ENCODE results near the gene HNRNPDL.
"Not testable (repeated sequence)": the region's sequence is repeated elsewhere in the genome, so short reads cannot be mapped to it uniquely, and the experiment has no call there.

The HNRNPDL gene

DNA sequence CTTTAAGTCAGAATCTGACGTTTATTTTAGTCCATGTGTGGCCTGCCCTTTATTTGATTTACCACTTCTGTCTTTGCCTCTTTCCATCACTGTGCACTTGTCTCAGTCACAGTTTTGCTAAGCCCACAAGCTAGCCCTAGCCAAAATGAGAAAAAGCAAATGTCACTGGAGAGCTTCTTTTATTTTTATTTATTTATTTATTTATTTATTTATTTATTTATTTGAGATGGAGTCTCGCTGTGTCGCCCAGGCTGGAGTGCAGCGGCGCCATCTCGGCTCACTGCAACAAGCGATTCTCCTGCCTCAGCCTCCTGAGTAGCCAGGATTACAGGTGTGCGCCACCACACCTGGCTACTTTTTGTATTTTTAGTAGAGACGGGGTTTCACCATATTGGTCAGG lies 40.2 kb downstream of the HNRNPDL start:
- H3K4me1 ChIP-seq (ENCODE audit: control insufficient read depth, insufficient read depth, low read length); H3K27me3 ChIP-seq (ENCODE audit: control insufficient read depth, insufficient read depth, low read length); H3K36me3 ChIP-seq (ENCODE audit: control insufficient read depth, insufficient read depth, low read length); H3K4me3 ChIP-seq (ENCODE audit: low read length); H3K27ac ChIP-seq (ENCODE audit: low read length); DNase-seq (ENCODE audit: low read depth, low spot score); H3K9me3 ChIP-seq (ENCODE audit: control insufficient read depth, insufficient read depth, low read length): not testable (repeated sequence)
- WGBS (ENCODE audit: insufficient coverage, insufficient read length): no CpG with 5 or more reads among the region's 9 CpGs

DNA sequence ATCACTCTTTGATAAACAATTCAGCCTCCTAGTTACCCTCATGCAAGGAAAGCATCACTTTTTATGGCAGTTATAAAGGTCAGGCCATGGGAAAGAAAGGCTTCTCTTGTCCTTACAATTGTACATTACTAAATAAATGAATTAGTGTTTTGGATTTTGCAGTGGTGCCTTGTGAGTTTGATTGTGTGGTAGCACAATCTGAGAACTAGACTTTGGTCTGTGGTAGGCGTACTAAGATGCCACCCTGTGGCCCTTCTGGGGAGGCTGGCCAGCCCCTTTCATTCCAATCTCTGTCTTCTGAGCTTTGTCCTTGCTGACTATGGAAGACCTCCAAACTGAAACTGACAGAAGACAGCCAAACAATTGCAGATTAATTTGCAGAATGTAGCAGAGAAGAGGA lies 41.9 kb downstream of the HNRNPDL start:
- no peak overlapping the region for H3K4me3 ChIP-seq (ENCODE audit: low read length)
- no peak overlapping the region for H3K27ac ChIP-seq (ENCODE audit: low read length)
- no peaks in the 10 kb centered on the region for H3K27me3 ChIP-seq (ENCODE audit: control insufficient read depth, insufficient read depth, low read length)
- WGBS (ENCODE audit: insufficient coverage, insufficient read length): no CpG with 5 or more reads among the region's 1 CpG
- no peaks in the 10 kb centered on the region for H3K4me1 ChIP-seq (ENCODE audit: control insufficient read depth, insufficient read depth, low read length)
- DNase-seq (ENCODE audit: low read depth, low spot score): no peak
- H3K9me3 ChIP-seq (ENCODE audit: control insufficient read depth, insufficient read depth, low read length): no peaks in the 10 kb centered on the region; the same call in 1 of the 2 replicates
- no peaks in the 10 kb centered on the region for H3K36me3 ChIP-seq (ENCODE audit: control insufficient read depth, insufficient read depth, low read length)

DNA sequence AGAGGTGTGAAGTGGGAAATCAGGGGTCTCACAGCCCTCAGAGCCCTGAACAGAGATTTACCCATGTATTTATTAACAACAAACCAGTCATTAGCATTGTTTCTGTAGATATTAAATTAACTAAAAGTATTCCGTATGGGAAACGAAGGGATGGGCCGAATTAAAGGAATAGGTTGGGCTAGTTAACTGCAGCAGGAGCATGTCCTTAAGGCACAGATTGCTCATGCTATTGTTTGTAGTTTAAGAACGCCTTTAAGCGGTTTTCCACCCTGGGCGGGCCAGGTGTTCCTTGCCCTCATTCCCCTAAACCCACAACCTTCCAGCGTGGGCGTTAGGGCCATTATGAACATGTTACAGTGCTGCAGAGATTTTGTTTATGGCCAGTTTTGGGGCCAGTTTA lies 44.0 kb downstream of the HNRNPDL start:
- no CpG with 5 or more reads among the region's 8 CpGs for WGBS (ENCODE audit: insufficient coverage, insufficient read length)
- DNase-seq (ENCODE audit: low read depth, low spot score); H3K36me3 ChIP-seq (ENCODE audit: control insufficient read depth, insufficient read depth, low read length); H3K9me3 ChIP-seq (ENCODE audit: control insufficient read depth, insufficient read depth, low read length); H3K27me3 ChIP-seq (ENCODE audit: control insufficient read depth, insufficient read depth, low read length); H3K27ac ChIP-seq (ENCODE audit: low read length); H3K4me3 ChIP-seq (ENCODE audit: low read length); H3K4me1 ChIP-seq (ENCODE audit: control insufficient read depth, insufficient read depth, low read length): not testable (repeated sequence)

DNA sequence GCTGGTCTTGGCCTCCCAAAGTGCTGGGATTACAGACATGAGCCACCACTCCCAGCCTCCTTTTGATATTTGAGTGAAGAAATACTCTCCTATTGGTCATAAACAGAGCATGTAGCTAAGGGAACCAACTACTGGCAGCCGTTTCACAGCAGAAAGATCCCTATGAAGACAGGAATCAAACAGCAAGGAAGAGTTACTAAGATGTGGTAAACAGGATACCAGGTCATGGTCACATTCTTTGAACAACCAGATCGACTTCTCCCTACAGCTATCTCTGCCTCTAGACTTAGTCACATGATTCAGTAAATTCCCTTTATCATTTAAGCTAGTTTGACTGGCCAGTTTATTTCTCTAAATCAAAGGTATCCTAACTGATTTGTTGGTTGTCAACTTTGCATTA lies 47.5 kb downstream of the HNRNPDL start:
- no peak for DNase-seq (ENCODE audit: low read depth, low spot score)
- no peaks in the 10 kb centered on the region; the same call in 1 of the 2 replicates for H3K9me3 ChIP-seq (ENCODE audit: control insufficient read depth, insufficient read depth, low read length)
- H3K36me3 ChIP-seq (ENCODE audit: control insufficient read depth, insufficient read depth, low read length): no peaks in the 10 kb centered on the region
- H3K4me3 ChIP-seq (ENCODE audit: low read length): no peak overlapping the region
- H3K27me3 ChIP-seq (ENCODE audit: control insufficient read depth, insufficient read depth, low read length): no peaks in the 10 kb centered on the region; the same call in 1 of the 2 replicates
- WGBS (ENCODE audit: insufficient coverage, insufficient read length): no CpG with 5 or more reads among the region's 2 CpGs
- peaks cover 2% of the 10 kb centered on the region; the same call in 1 of the 2 replicates for H3K4me1 ChIP-seq (ENCODE audit: control insufficient read depth, insufficient read depth, low read length)
- H3K27ac ChIP-seq (ENCODE audit: low read length): no peak overlapping the region

DNA sequence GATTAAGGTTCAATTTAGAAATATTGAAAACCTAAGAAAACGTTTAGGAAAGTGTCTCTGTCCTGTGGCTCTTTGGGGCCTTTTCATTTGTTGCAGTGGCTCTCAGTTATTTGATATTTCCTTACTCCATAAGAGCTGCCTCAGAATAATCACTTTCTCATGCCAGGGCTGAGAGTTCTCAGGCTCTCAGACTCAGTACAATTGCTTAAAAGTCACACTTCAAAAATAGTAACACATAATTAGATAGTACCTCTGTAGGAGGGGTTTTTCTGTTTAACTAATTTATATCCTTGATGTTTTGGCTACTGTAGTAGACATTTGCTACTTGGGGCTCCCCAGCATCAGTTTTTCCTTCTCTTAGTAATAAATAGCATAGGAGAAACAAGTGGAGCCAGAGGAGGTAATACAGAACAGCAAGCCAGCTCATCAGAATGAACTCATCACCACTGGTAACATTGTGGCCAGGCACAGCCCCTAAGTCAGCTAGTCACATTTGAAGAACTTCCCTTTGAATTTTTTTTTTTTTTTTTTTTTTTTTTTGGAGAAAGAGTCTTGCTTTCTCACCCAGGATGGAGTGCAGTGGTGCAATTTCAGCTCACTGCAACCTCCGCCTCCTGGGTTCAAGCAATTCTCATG lies 48.5 kb downstream of the HNRNPDL start:
- Histone ChIP-seq H3K27ac (ENCODE audit: low read length) (no peak overlapping the region), H3K4me3 (ENCODE audit: low read length) (no peak overlapping the region), H3K4me1 (ENCODE audit: control insufficient read depth, insufficient read depth, low read length) (peaks cover 2% of the 10 kb centered on the region; the same call in 1 of the 2 replicates), H3K36me3 (ENCODE audit: control insufficient read depth, insufficient read depth, low read length) (no peaks in the 10 kb centered on the region), H3K9me3 (ENCODE audit: control insufficient read depth, insufficient read depth, low read length) (no peaks in the 10 kb centered on the region; the same call in 1 of the 2 replicates), H3K27me3 (ENCODE audit: control insufficient read depth, insufficient read depth, low read length) (no peaks in the 10 kb centered on the region; the same call in 1 of the 2 replicates)
- WGBS (ENCODE audit: insufficient coverage, insufficient read length): no CpG with 5 or more reads among the region's 2 CpGs
- no peak for DNase-seq (ENCODE audit: low read depth, low spot score)

DNA sequence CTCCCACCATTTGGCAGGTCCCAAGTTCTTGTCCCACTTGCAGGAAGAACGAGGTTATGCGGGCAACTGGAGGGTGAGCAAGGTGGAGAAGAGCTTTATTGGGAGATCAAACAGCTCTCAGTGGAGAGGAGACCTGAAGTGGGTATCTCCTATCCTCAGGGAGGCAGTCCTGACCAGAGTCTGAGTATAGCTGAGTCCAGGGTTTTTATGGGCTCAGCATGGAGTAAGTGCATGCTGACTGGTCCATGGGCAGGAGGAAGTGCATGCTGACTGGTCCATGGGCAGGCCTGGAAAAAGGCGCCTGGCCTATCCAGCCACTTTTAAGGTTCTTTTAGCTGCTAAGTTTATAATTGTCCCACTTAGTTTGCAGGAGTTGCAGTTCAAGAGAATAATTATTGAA lies 49.0 kb downstream of the HNRNPDL start:
- Histone ChIP-seq H3K9me3 (ENCODE audit: control insufficient read depth, insufficient read depth, low read length) (no peaks in the 10 kb centered on the region), H3K4me1 (ENCODE audit: control insufficient read depth, insufficient read depth, low read length) (peaks cover 2% of the 10 kb centered on the region; the same call in 1 of the 2 replicates), H3K36me3 (ENCODE audit: control insufficient read depth, insufficient read depth, low read length) (no peaks in the 10 kb centered on the region), H3K4me3 (ENCODE audit: low read length) (no peak overlapping the region), H3K27ac (ENCODE audit: low read length) (no peak overlapping the region), H3K27me3 (ENCODE audit: control insufficient read depth, insufficient read depth, low read length) (no peaks in the 10 kb centered on the region; the same call in 1 of the 2 replicates)
- no CpG with 5 or more reads among the region's 3 CpGs for WGBS (ENCODE audit: insufficient coverage, insufficient read length)
- no peak for DNase-seq (ENCODE audit: low read depth, low spot score)

DNA sequence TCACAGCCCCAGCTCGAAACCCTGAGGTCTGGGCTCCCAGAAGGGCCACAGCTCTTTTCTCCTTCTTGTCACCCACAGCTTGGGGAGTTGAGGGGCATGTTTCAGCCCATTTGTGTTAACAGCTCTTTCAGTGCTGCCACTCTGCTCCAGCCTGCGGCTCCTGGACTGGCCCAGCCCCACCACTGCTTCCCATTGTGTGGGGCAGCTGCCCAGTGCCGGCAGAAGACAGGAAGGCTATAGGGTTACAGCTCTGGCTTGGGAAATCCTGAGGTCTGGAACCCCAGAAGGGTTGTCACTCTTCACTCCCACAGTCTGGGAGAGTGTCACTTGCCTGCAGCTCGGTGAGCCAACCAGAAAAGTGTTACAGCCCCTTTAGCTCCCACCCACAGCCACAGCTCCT lies 49.4 kb downstream of the HNRNPDL start:
- Histone ChIP-seq H3K36me3 (ENCODE audit: control insufficient read depth, insufficient read depth, low read length) (no peaks in the 10 kb centered on the region), H3K4me1 (ENCODE audit: control insufficient read depth, insufficient read depth, low read length) (peaks cover 2% of the 10 kb centered on the region; the same call in 1 of the 2 replicates), H3K4me3 (ENCODE audit: low read length) (no peak overlapping the region), H3K27me3 (ENCODE audit: control insufficient read depth, insufficient read depth, low read length) (no peaks in the 10 kb centered on the region; the same call in 1 of the 2 replicates), H3K27ac (ENCODE audit: low read length) (no peak overlapping the region), H3K9me3 (ENCODE audit: control insufficient read depth, insufficient read depth, low read length) (no peaks in the 10 kb centered on the region)
- WGBS (ENCODE audit: insufficient coverage, insufficient read length): no CpG with 5 or more reads among the region's 4 CpGs
- DNase-seq (ENCODE audit: low read depth, low spot score): no peak

DNA sequence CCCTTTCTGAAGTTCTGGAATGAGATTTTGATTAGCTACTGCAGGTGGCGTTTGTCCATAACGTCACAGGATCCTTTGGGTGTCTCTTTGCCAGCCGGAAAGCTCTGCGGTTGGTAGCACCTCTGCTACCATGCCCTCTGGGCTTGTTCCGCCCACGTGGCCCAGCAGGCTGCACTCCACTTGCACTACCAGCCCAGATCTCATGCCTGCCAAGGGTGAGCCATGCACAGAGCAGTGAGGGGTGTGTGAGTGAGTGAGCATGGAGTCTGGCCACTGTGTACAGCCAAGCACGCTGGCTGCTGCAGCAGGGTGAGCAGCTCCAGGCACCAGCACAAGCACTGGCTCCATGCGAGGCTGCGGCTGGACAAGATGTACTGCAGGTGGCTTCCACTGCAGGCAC lies 49.9 kb downstream of the HNRNPDL start:
- H3K4me3 ChIP-seq (ENCODE audit: low read length): no peak overlapping the region
- peaks cover 2% of the 10 kb centered on the region; the same call in 1 of the 2 replicates for H3K4me1 ChIP-seq (ENCODE audit: control insufficient read depth, insufficient read depth, low read length)
- no peaks in the 10 kb centered on the region for H3K36me3 ChIP-seq (ENCODE audit: control insufficient read depth, insufficient read depth, low read length)
- H3K9me3 ChIP-seq (ENCODE audit: control insufficient read depth, insufficient read depth, low read length): no peaks in the 10 kb centered on the region
- H3K27ac ChIP-seq (ENCODE audit: low read length): no peak overlapping the region
- no peaks in the 10 kb centered on the region; the same call in 1 of the 2 replicates for H3K27me3 ChIP-seq (ENCODE audit: control insufficient read depth, insufficient read depth, low read length)
- DNase-seq (ENCODE audit: low read depth, low spot score): no peak
- WGBS (ENCODE audit: insufficient coverage, insufficient read length): no CpG with 5 or more reads among the region's 9 CpGs

DNA sequence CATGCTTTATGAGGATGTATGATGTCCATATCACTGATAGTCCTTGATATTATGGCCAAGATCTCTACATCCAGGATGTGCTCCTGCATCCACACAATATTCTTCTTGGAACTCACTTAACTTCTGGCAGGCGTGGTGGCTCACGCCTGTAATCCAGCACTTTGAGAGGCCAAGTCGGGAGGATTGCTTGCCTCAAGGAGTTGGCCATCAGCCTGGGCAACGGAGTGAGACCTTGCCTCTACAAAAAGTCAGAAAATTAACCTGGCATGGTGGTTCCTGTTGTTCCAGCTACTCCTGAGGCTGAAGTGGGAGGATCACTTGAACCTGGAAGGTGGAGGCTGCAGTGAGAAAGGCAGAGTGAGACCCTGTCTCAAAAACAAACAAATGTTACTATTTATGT lies 54.2 kb downstream of the HNRNPDL start:
- WGBS (ENCODE audit: insufficient coverage, insufficient read length): no CpG with 5 or more reads among the region's 4 CpGs
- no peaks in the 10 kb centered on the region; the same call in 1 of the 2 replicates for H3K27me3 ChIP-seq (ENCODE audit: control insufficient read depth, insufficient read depth, low read length)
- no peaks in the 10 kb centered on the region for H3K36me3 ChIP-seq (ENCODE audit: control insufficient read depth, insufficient read depth, low read length)
- no peak for DNase-seq (ENCODE audit: low read depth, low spot score)
- no peak overlapping the region for H3K27ac ChIP-seq (ENCODE audit: low read length)
- peaks cover 2% of the 10 kb centered on the region; the same call in 1 of the 2 replicates for H3K4me1 ChIP-seq (ENCODE audit: control insufficient read depth, insufficient read depth, low read length)
- no peaks in the 10 kb centered on the region for H3K9me3 ChIP-seq (ENCODE audit: control insufficient read depth, insufficient read depth, low read length)
- no peak overlapping the region for H3K4me3 ChIP-seq (ENCODE audit: low read length)

DNA sequence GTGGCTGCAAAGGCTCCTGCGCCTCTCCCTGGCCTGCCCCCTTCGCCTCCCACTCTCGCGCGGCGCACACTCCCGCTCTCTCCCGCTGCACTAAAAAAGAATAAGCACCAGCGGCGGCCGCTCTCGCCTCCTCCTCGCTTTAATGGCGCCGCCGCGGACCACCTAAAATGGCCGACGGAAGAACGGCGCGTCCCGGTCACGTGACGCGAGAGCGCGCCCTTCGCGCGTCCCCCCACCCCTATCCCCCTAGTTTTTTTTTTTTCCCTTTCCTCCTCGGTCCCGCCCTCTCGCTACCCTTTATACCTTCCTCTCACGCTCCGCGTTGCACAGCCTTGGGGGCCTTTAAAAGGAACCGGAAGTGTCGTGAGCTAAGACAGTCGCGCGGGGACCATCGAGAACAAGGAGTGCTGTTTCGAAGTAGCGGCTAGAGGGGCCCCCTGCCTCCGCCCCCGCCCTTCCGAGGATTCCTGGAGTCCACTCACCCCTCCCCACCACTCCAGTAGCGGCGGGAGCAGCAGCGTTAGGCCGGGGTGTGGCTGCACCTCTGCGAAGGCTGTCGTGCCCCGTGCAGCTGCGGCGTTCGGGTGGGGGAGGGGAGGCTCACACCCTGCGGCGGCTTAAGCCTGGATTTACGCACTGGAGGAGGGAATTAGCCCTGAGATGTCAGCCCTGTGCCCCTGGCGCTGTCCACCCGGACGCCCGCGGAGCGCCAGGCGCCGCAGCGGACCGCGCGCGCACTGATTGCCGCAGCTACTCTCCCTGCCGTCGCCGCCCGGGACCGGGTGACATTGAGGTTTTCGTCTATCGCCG lies 56.2 kb downstream of the HNRNPDL start, which contains the start of gene HNRNPD:
TSS of gene HNRNPD (minus strand) at position 176 of the 810 bp plus-strand sequence. CDS start 313 bp downstream, outside the sequence.
- no peaks in the 10 kb centered on the region for H3K36me3 ChIP-seq (ENCODE audit: control insufficient read depth, insufficient read depth, low read length)

More for the DNA sequence above, 56.2 kb downstream of the HNRNPDL start, which contains the start of gene HNRNPD:
- DNase-seq (ENCODE audit: low read depth, low spot score): peak; percentile 88
- Histone ChIP-seq H3K27me3 (ENCODE audit: control insufficient read depth, insufficient read depth, low read length) (no peaks in the 10 kb centered on the region), H3K9me3 (ENCODE audit: control insufficient read depth, insufficient read depth, low read length) (no peaks in the 10 kb centered on the region), H3K4me3 (ENCODE audit: low read length) (peak within 1 kb of the TSS; percentile 88), H3K27ac (ENCODE audit: low read length) (no peak within 1 kb of the TSS), H3K4me1 (ENCODE audit: control insufficient read depth, insufficient read depth, low read length) (no peaks in the 10 kb centered on the region)
- WGBS (ENCODE audit: insufficient coverage, insufficient read length): no CpG with 5 or more reads among the region's 83 CpGs

All from iPS DF 6.9 (cell line).